DMS 273 treated with DMSO at 0.1 percent for 48 hours (cell line): ENCODE results near the gene EAPP.
"Not testable (repeated sequence)": the region's sequence is repeated elsewhere in the genome, so short reads cannot be mapped to it uniquely, and the experiment has no call there.

Experiments
- DNase-seq: peaks from one replicate; lab custom pipeline; 2025; lab: John Stamatoyannopoulos, UW

Gene EAPP

GRCh38 chr14:34539407-34540180 lies at the start of gene EAPP:
EAPP (minus strand) TSS chr14:34539701; CDS start chr14:34539628, 73 bp downstream.
- no peak for DNase-seq

DNA sequence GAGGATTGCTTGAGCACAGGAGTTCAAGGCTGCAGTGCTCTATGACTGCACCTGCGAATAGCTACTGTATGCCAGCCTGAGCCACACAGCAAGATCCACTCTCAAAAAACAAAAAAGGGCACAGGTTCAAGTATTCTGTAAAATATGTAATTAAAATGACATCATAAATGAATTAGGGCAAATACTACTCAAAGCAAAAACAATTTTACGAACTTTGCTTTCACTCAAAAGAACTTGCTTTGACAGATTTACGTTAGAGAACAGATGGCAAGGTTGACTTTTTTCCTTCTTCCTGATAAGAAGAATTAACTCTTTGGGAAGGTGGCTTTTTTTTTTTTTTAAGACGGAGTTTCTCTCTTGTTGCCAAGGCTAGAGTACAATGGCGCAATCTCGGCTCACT lies 44.0 kb upstream of the EAPP start:
- no peak for DNase-seq

GRCh38 chr14:34582117-34582680 lies 42.7 kb upstream of the EAPP start:
- DNase-seq, result no peak

- no peak for DNase-seq
Observed at GRCh38 chr14:34580381-34580780, 40.9 kb upstream of the EAPP start.

DNA sequence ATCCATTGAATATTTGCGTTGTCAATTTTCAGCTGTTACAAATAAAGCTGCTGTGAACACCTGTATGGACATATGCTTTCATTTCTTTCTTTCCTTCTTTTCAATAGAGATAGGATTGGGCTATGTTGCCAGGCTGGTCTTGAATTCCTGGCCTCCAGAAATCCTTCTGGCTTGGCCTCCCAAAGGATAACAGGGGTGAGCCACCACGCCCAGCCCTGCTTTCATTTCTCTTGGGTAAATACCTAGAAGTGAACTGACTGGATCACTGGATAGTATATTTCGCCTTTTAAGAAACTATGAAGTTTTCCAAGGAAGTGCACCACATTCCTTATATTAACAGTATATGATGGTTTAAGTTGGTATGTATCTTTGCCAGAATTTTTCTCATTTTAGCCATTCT lies 32.3 kb upstream of the EAPP start:
- no peak for DNase-seq

DNA sequence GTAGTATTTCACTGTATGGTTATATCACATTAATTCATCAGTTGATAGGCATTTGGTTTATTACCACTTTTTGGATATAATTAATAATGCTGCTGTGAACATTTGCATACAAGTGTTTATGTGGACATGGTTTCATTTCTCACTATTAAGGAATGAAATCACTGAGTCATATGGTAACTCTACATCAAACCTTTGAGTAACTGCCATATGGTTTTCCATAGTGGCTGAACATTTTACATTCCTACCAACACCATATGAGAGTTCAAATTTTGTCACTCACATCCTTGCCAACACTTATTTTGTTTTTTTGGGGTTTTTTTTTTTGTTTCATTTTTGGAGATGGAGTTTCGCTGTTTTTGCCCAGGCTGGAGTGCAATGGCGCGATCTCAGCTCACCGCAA lies 30.2 kb upstream of the EAPP start:
- no peak for DNase-seq

- no peak for DNase-seq
Observed at GRCh38 chr14:34568803-34569202, 29.3 kb upstream of the EAPP start.

- no peak for DNase-seq
Observed at GRCh38 chr14:34562776-34563150, 23.3 kb upstream of the EAPP start.

GRCh38 chr14:34562037-34562775 lies 22.7 kb upstream of the EAPP start:
- DNase-seq, result not testable (repeated sequence)

DNA sequence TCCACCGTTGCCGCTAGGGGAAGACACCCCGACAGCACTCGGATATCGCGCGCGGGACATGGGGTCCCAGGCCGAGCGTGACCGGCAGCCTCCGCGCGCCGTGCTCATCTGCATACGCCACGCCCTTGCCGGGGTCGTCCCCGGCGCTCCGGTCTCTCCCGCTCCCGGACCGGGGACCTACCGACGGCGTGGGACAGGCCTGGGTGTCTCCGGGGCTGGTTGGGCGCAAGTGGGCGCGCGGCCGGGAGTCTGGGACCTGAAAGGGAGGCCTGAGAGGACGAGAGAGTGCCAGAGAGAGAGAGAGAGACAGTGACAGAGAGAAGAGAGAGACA lies 17.0 kb upstream of the EAPP start:
- DNase-seq, result not testable (repeated sequence)

DNA sequence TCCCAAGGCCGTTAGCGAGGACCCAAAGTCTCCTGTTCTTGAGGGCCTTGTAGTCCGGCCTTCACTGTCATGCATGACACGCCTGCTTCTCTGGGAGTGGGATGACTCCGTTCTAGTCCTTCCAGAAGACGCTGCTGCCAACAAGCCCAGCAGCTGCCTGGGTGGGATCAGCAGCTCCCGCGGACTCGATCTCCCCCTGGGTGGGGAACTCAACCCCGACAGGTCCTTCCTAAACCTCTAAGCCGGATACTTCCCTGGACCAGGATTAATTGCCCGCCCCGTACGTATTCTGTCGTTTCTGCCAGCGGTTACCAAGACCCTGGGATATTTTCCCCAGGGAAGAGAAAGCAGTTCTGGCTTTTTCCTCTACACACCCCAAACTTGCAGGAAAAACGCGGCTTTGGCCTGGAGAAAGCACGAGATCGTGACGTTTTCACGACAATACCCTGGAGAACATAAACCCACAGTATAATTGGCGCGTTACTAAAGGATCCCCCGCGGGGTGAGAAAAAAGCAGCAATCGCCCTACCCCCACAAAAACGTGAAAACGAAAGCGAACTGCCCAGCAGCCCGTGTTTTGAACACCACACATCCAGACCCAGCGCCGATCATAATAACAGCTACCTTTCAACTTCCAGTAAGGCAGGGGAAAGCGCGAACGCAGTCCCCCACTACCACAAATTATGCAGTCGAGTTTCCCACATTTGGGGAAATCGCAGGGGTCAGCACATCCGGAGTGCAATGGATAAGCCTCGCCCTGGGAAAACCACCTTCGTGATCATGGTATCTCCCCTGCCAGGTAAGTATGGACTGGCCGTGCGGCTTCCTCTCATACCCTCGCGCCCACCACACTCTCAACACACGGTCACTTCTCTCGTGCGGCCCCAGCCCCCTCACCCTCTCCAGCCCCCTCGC lies 16.3 kb upstream of the EAPP start:
- DNase-seq, result not testable (repeated sequence)

DNA sequence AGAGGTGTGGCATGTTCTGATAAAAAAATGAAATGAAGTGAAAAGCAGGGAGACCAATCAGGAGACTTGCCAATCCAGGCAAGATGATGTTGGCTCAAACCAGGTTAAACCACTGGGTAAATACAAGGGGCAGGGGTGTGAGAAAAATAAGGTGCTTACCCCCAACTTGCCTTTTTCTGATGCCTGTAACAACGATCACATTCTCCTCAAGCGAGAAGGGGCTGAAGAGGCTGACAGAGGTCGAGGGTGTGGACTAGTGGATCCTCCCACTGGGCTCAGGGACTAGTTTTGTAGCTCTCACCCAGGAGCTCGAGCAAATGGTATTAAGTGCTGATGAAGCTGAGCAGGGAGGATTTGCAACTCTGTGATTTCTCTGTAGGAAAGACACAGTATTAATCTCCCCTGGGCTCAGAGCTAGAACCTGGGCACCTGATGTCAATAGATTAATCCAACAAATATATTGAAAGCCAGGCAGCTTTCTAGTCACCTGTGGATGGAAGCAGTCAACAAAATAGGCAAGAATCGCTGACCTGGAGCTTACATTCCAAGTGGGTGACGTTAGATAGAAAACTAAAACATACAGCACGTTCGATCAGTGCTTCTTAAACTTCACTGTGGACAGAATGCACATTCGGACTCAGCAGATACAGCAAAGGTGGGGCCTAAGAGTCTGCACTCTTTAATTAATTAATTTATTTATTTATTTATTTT lies 15.2 kb upstream of the EAPP start:
- DNase-seq, result no peak

DNA sequence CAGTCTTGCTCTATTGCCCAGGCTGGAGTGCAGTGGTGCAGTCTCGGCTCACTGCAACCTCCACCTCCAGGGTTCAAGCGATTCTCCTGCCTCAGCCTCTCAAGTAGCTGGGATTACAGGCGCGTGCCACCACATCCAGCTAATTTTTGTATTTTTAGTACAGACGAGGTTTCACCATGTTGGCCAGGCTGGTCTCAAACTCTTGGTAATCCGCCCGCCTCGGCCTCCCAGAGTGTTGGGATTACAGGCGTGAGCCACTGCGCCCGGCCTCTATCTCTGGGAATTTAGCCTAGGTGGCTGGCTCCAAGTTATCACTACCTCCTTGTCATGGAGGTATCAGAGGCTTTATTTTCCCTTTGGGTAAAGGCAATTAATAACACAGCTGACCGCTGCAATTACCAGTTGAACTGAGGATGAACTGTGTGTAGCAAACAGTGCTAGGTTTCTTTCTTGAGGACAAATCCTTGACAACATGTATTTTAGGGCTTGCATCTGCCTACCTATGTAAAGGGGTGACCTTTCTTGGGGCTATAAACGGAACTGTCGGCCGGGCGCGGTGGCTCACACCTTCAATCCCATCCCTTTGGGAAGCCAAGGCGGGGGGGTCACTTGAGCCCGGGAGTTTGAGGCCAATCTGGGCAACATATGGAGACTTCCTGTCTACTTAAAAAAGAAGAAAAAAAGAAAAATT lies 9.9 kb upstream of the EAPP start:
- not testable (repeated sequence) for DNase-seq

- DNase-seq, result no peak
Observed at GRCh38 chr14:34548472-34548981, 9.0 kb upstream of the EAPP start.

DNA sequence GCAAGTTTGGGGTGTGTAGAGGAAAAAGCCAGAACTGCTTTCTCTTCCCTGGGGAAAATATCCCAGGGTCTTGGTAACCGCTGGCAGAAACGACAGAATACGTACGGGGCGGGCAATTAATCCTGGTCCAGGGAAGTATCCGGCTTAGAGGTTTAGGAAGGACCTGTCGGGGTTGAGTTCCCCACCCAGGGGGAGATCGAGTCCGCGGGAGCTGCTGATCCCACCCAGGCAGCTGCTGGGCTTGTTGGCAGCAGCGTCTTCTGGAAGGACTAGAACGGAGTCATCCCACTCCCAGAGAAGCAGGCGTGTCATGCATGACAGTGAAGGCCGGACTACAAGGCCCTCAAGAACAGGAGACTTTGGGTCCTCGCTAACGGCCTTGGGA lies 7.6 kb upstream of the EAPP start:
- not testable (repeated sequence) for DNase-seq

- DNase-seq, result not testable (repeated sequence)
Observed at GRCh38 chr14:34546272-34547135, 7.0 kb upstream of the EAPP start.

DNA sequence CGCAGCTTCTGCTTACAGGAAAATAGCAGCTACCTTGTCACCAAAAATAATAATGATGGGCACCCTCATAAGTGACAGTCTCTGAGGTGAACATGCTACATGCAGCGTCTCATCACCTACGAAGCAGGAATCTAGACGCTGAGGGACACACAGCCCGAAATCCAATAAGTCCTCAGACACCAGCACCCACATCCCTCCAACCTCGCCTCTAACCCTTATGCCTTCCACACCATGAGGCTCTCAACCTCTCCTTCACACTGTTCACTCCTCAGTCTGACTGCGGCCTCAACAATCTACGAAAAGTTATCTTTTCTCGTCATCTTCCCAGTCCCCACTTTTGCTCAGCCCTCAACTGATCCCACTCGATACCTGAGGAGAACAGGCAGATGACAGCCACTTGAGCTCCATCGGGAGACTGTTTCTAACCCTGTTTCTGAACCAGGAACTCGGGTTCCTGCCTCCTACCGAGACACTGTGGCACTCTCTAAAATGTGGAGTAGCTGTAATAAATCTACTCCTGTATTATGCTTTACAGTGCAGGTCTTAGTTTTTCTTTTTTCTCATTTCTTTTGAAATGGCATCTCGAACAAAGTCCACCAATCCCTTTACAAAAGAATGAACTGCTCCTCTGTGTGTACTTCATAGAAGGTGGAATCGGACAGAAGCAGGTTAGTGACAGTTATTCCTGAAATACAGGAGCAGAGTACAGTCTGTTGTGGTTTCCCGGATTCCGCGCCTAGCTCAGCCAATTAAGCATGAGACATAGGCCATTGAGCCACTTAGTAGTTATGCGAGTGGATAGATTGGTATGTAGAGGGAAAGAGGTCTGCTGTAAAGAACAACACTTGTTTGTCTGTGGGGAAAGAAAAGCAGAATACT lies 919 bp upstream of the EAPP start:
- not testable (repeated sequence) for DNase-seq

GRCh38 chr14:34538871-34539406 lies 562 bp downstream of the EAPP start:
- DNase-seq, result no peak
